Bronchial epithelial cell (primary cell): ENCODE measurements around the gene SRPK2. TPM values are rescaled to one million over a fixed set of nuclear protein-coding genes. Genes with fewer than 3 reads are reported as not detected.
A peak's percentile ranks its signal among the peaks of the same experiment; 100 is the strongest.

Experiments
- DNase-seq: peaks from one replicate; pipeline ENCODE4 v3.0.0-alpha.2; 2010; ENCODE audit warnings: low read depth
- FAIRE-seq: peaks from 2 replicates; lab custom pipeline; 2011; peaks lifted over from hg19 to GRCh38; lab: Jason Lieb, UNC
- H3K27me3 ChIP-seq: 2 replicates; pipeline ENCODE4 v1.5.1; 2011; ENCODE audit warnings: low read length; ENCODE audit not compliant: control insufficient read depth, insufficient read depth
- H3K36me3 ChIP-seq: 2 replicates; pipeline ENCODE4 v1.5.1; 2011; ENCODE audit warnings: low read length; ENCODE audit not compliant: control insufficient read depth, insufficient read depth
- H3K4me3 ChIP-seq: 2 replicates; pipeline ENCODE4 v1.5.1; 2011; ENCODE audit warnings: mild to moderate bottlenecking, low read depth, low read length, control low read depth
- CTCF ChIP-seq: IDR thresholded peaks from 2 replicates; pipeline ENCODE4 v1.5.1; 2011; ENCODE audit warnings: mild to moderate bottlenecking, moderate library complexity, low read length, control low read depth, inconsistent platforms; ENCODE audit not compliant: insufficient read depth, severe bottlenecking
- total RNA-seq: library from RNA; depleted of rRNA; stranded (reverse); fragments of >200 nt; gene quantifications from 2 replicates; pipeline ENCODE4 v1.2.1, GENCODE V29; 2014

Gene SRPK2
- total RNA-seq, 1 donor from 2014 or later: 43.4 TPM

- TF ChIP-seq CTCF: no peak
- no peak for FAIRE-seq
- Histone ChIP-seq H3K27me3 (no peaks in the 10 kb centered on the region), H3K4me3 (no peak overlapping the region), H3K36me3 (no peaks in the 10 kb centered on the region)
- peak; percentile 38 for DNase-seq
Observed at GRCh38 chr7:105399043-105399725, 10.5 kb upstream of the SRPK2 start.

GRCh38 chr7:105396566-105396965 lies 7.8 kb upstream of the SRPK2 start:
- FAIRE-seq: no peak
- H3K36me3 ChIP-seq: no peaks in the 10 kb centered on the region
- no peak for TF ChIP-seq CTCF

GRCh38 chr7:105391429-105391828 lies 2.7 kb upstream of the SRPK2 start:
- DNase-seq (no peak), FAIRE-seq (no peak)
- Histone ChIP-seq H3K36me3 (no peaks in the 10 kb centered on the region), H3K4me3 (no peak overlapping the region), H3K27me3 (no peaks in the 10 kb centered on the region)
- no peak for TF ChIP-seq CTCF

More at GRCh38 chr7:105396566-105396965, 7.8 kb upstream of the SRPK2 start:
- no peak for DNase-seq
- Histone ChIP-seq H3K4me3 (no peak overlapping the region), H3K27me3 (no peaks in the 10 kb centered on the region)

- FAIRE-seq: no peak
- no peaks in the 10 kb centered on the region for H3K27me3 ChIP-seq
- peaks cover 1% of the 10 kb centered on the region for H3K36me3 ChIP-seq
- TF ChIP-seq CTCF: no peak
- no peak overlapping the region for H3K4me3 ChIP-seq
- no peak for DNase-seq
Observed at GRCh38 chr7:105389889-105390288, 1.2 kb upstream of the SRPK2 start.

GRCh38 chr7:105389088-105389650 lies 448 bp upstream of the SRPK2 start:
- H3K27me3 ChIP-seq: no peaks in the 10 kb centered on the region
- FAIRE-seq (no peak), DNase-seq (peak; percentile 38)
- H3K4me3 ChIP-seq: peak overlapping the region; percentile 57
- H3K36me3 ChIP-seq: peaks cover 1% of the 10 kb centered on the region
- no peak for TF ChIP-seq CTCF
